AG10803 (cell line): Measurements from ENCODE around the gene VWA8.
A peak's percentile ranks its signal among the peaks of the same experiment; 100 is the strongest.
"Not testable (repeated sequence)": the region's sequence is repeated elsewhere in the genome, so short reads cannot be mapped to it uniquely, and the experiment has no call there.

Experiments
- DNase-seq: peaks from one replicate; pipeline ENCODE4 v3.0.0; 2010; ENCODE audit warnings: low read depth
- H3K4me3 ChIP-seq: 2 replicates; pipeline ENCODE4 v1.5.1; 2011; ENCODE audit warnings: mild to moderate bottlenecking, low read length, control low read depth
- CTCF ChIP-seq: conservative IDR thresholded peaks from 2 replicates; pipeline ENCODE4 v1.5.1; 2011; ENCODE audit warnings: mild to moderate bottlenecking, low read length, control low read depth, inconsistent platforms

VWA8 gene

GRCh38 chr13:41837629-41838028 lies 123.3 kb downstream of the VWA8 start:
- no peak for TF ChIP-seq CTCF
- no peak for DNase-seq
- no peak overlapping the region for H3K4me3 ChIP-seq

- no peak overlapping the region for H3K4me3 ChIP-seq
- TF ChIP-seq CTCF = no peak
- peak; percentile 60 for DNase-seq
Measured at GRCh38 chr13:41835871-41836270, 125.0 kb downstream of the VWA8 start.

- DNase-seq, H3K4me3 ChIP-seq: not testable (repeated sequence)
Measured at GRCh38 chr13:41834697-41835096, 126.2 kb downstream of the VWA8 start.

GRCh38 chr13:41833831-41834230 lies 127.1 kb downstream of the VWA8 start:
- no peak for DNase-seq
- TF ChIP-seq CTCF = no peak
- no peak overlapping the region for H3K4me3 ChIP-seq

GRCh38 chr13:41833201-41833600 lies 127.7 kb downstream of the VWA8 start:
- no peak overlapping the region for H3K4me3 ChIP-seq
- TF ChIP-seq CTCF = no peak
- no peak for DNase-seq

GRCh38 chr13:41827507-41828213 lies 133.2 kb downstream of the VWA8 start:
- peak; percentile 92 for DNase-seq
- TF ChIP-seq CTCF = no peak
- no peak overlapping the region for H3K4me3 ChIP-seq

GRCh38 chr13:41825691-41826090 lies 135.2 kb downstream of the VWA8 start:
- TF ChIP-seq CTCF = no peak
- no peak for DNase-seq
- no peak overlapping the region for H3K4me3 ChIP-seq

GRCh38 chr13:41823476-41823875 lies 137.4 kb downstream of the VWA8 start:
- TF ChIP-seq CTCF = no peak
- H3K4me3 ChIP-seq = no peak overlapping the region
- DNase-seq = no peak
